HG03520 (cell line): ENCODE measurements around the gene ZNF513.
"Not testable (repeated sequence)": the region's sequence is repeated elsewhere in the genome, so short reads cannot be mapped to it uniquely, and the experiment has no call there.

ENCODE experiments used
- ATAC-seq: cut with Tn5 transposase; IDR thresholded peaks from one replicate; pipeline ENCODE4 v1.9.1; 2021; ENCODE audit warnings: mild to moderate bottlenecking, moderate library complexity; ENCODE audit not compliant: unreplicated experiment

The ZNF513 gene

GRCh38 chr2:27362678-27363420 is 17.7 kb downstream of the ZNF513 start:
- no peak for ATAC-seq

GRCh38 chr2:27356382-27357181 is 24.0 kb downstream of the ZNF513 start, which contains the start of gene GTF3C2:
GTF3C2 (minus strand) TSS chr2:27356764; CDS start chr2:27343554, 13,210 bp downstream.
- peak; percentile 77 for ATAC-seq

- peak; percentile 35 for ATAC-seq
Observed at GRCh38 chr2:27356056-27356381, 24.5 kb downstream of the ZNF513 start.

DNA sequence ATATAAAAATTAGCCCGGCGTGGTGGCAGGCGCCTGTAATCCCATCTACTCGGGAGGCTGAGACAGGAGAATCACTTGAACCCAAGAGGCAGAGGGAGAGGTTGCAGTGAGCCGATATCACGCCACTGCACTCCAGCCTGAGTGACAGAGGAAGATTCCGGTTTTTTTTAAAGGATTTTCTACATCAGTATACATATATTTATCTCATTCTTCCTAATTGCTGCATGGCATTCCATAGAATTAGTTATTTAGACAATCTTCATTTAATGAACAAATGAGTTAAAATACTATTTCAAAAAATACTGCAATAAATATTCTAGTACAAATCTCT is 26.0 kb downstream of the ZNF513 start:
- no peak for ATAC-seq

DNA sequence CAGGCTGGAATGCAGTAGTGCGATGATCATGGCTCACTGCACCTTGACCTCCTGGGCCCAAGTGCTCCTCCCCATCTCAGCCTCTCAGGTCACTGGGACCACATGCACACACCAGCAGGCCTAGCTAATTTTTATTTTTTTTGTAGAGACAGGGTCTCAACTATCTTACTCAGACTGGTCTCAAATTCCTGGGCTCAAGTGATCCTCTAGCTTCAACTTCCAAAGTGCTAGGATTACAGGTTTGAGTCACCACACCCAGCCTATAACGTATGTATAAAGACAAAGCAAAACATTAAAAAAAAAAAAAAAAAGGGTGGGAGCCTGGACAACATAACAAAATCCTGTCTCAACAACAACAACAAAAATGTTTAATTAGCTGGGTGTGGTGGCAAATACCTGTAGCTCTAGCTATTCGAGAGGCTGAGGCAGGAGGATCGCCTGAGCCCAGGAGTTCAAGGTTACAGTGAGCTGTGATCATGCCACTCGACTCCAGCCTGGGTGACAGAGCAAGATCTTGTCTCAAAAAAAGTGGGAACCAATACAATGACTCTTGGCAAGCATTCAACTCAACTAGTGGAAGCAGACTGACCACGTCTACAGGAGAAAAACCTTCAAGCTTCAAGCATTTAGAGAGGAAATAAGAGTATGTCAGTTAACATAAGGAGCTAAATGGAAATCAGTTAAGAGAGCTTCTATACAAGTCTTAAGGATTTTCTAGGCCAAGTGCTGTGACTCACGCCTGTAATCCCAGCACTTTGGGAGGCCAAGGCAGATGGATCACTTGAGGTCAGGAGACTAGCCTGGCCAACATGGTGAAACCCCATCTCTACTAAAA is 26.6 kb downstream of the ZNF513 start:
- ATAC-seq = no peak

GRCh38 chr2:27353386-27353761 is 27.2 kb downstream of the ZNF513 start:
- ATAC-seq = not testable (repeated sequence)

DNA sequence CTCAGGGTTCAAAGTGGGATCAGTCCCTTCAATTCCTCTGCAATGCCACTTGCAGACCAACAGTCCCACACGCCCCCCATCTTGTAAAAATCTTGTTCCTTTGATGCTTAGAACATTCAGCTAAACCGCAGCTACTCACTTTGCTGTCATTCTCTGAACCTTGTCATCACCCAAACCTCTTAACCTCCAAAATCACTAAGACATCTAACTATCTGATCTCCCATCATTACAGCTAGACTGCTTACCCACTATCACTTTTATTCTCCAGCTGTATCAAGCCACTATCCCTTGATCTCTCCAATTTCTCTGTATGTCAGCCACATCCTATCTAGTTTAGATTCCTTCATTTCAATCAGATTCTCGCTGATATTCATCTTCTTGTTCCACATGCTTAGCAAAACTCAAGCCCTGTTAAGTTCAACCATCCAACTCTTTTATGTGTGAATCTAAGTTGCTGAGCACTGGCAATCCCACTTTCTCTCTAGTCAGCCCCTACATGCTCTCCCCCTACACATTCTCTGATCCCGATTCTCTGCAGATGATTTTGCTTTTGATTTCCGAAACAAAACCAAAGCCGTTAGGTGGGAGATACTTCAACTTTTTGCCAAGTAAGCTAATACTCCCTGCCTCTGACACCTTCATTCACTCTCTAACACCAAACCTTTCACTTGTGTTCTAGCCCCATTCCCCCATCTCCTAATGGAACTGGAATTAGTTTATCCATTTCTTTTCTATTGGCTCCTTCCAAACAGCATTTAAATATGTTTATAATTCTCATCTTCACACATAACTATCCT is 28.5 kb downstream of the ZNF513 start:
- no peak for ATAC-seq

- ATAC-seq = no peak
Observed at GRCh38 chr2:27350106-27350693, 30.3 kb downstream of the ZNF513 start.

DNA sequence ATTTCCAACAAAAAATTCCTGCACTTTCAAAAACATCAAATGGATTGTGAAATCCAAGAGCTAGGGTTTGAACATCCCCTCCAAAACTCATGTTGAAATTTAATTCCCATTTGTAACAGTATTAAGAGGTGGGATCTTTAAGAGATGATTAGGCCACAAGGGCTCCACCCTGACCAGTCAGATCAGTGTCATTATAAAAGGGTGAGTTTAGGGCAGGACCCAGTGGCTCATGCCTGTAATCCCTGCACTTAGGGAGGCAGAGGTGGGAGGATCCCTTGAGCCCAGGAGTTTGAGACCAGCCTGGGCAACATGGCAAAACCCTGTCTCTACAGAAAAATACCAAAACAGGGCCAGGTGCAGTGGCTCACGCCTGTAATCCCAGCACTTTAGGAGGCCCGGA is 32.9 kb downstream of the ZNF513 start:
- ATAC-seq = no peak

DNA sequence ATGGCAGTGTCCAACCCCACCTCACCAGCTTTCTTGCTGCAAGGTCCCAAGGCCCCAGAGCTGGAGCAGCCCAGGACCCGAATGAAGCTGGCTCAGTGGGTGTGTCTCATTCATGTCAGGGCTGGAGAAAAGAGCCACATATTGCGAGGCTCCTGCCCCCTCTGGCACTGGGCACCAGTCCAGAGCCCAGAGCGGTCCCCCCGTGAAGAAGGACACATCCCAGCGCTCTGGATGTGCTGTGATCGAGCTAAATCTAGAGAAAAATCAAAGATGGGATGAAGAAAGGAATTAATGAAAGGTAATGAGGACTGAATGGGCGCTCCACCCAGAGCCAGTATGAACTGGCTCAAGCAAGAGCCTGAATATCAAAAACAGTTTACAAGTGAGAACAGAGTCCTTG is 44.4 kb downstream of the ZNF513 start:
- ATAC-seq = no peak

DNA sequence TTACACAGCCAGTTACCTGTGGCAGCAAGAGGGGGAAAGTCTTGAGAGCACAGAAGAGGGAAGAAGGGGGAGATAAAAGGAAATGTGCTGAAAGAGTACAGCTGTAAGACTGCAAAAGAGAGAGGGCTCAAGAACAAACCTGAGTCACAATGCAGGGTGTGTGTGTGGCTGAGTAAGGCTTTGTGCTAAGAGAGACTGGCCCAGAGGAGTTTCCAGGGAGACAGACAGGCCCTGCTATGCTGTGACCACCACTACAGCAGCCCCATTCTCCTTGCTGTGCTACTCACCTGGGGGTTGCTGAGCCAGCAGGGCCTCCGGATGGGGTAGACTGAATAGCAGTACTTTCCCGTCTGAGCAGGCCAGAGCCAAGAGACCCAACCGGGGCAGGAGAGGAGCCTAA is 45.2 kb downstream of the ZNF513 start:
- no peak for ATAC-seq
